Measurements from ENCODE around the gene ADISSP.
A peak's percentile ranks its signal among the peaks of the same experiment; 100 is the strongest.

Gene ADISSP

DNA sequence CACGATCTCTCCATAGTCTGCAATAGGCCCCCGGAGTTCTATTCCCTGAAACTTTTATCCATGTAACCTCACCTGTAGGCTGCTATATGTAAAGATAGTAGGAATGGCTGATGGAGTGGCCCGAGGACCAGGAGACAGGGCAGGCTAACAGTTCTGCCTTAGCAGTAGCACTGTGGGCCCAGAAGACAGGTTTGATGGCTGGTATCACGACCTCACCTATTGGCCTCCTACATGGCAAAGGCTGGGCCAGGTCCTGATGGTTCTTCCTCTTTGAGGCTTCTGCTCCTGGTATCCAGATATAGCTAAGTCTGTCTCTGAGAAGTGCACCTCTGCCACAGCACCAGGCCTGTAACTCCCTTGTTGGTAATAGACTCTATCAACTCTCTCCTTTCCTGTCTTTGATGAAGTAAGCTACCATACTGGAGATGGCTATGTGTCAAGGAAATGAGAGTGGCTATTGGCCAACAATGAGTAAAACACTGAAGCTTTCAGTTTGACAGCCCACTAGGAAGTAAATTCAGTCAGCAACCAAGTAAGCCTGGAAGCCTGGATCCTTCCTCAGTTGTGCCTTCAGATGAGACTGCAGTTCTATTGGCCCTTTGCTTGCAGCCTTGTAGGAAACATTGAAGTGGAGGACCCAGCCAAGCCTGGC lies 8.0 kb upstream of the ADISSP start:
- Mint-ChIP-seq H3K9me3 (no peaks in the 10 kb centered on the region), H3K27me3 (no peaks in the 10 kb centered on the region), H3K27ac (no peak overlapping the region), H3K4me3 (no peak overlapping the region), H3K36me3 (no peaks in the 10 kb centered on the region), H3K4me1 (peaks cover 25% of the 10 kb centered on the region)

DNA sequence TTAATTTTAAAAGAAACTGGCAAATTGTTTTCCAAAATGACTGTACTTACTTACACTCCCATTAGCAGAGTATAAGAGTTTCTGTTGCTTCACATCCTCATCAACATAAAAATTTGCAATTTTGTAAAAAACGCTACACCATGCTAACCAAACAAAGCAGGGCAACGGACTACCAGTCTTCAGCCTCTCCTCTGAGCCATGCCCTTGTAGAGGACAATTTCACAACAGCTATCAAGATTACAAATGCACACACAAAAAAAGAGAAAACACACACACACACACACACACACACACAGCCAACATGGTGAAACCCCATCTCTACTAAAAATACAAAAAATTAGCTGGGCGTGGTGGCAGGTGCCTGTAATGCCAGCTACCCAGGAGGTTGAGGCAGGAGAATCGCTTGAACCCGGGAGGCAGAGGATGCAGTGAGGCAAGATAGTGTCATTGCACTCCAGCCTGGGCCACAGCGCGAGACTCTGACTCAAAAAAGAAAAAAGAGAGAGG lies 4.1 kb upstream of the ADISSP start:
- no peak overlapping the region for H3K4me3 Mint-ChIP-seq
- peaks cover 13% of the 10 kb centered on the region for H3K4me1 Mint-ChIP-seq
- H3K36me3 Mint-ChIP-seq: no peaks in the 10 kb centered on the region
- H3K27ac Mint-ChIP-seq: no peak overlapping the region
- no peaks in the 10 kb centered on the region for H3K27me3 Mint-ChIP-seq
- H3K9me3 Mint-ChIP-seq: no peaks in the 10 kb centered on the region

DNA sequence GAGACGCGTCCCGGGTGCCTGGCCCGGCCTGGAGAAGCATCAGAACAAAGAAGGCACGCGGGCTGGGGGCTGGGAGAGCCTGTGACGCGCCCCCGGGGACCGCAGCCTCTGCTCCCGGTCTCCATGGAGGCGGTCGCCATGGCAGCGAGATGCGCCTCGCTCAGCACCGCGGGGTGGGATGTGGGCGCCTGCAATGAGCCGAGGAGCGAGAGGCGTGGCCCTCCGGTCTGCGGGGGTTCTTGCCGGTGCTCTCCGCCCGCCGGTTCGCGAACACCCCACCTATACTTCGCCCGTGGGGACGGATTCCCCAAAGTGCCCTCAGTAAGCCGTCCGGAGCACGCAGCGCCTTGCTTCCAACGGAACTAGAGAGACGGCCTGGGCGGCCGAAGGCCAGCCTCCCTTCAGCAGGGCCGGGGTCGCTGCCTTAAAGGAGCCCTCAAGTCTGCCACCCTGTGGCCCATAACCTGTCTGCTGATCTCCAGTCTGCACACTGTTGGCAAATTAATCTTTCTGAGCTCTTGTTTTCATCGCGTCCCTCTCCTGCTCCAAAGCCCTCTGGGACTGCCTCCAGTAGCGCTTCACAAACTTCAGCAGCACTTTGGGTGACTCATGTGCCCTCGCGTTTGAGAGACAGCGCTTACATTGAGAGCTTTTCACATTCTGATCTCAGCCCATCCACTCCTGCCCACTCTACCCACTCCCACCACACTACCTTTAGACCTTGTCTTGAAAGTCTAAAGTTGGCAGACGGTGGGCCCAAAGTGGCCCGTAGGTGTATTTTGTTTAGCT lies 983 bp upstream of the ADISSP start:
- H3K27me3 Mint-ChIP-seq: no peaks in the 10 kb centered on the region

DNA sequence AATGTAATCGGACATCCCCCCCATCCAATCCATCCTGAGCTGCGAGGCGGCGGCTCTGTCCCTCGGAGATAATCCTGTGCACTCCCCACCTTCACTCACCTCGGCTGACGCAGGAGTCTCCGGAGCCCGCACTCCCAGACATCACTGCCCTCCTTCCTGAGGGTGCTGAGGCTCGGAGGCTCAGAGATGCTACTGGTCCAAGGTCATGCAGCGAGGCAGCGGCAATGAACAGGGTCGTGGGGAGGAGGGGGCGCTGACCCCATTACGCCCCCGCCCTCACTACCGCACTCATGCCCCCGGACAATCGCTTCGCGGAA lies 485 bp downstream of the ADISSP start:
- Mint-ChIP-seq H3K4me1 (peaks cover 20% of the 10 kb centered on the region), H3K4me3 (peak overlapping the region; percentile 92), H3K27ac (no peak overlapping the region), H3K27me3 (no peaks in the 10 kb centered on the region), H3K36me3 (no peaks in the 10 kb centered on the region), H3K9me3 (no peaks in the 10 kb centered on the region)

More for the DNA sequence above, 983 bp upstream of the ADISSP start:
- no peaks in the 10 kb centered on the region for H3K36me3 Mint-ChIP-seq
- peak overlapping the region; percentile 96 for H3K27ac Mint-ChIP-seq
- peak overlapping the region; percentile 92 for H3K4me3 Mint-ChIP-seq
- no peaks in the 10 kb centered on the region for H3K9me3 Mint-ChIP-seq
- H3K4me1 Mint-ChIP-seq: peaks cover 20% of the 10 kb centered on the region

DNA sequence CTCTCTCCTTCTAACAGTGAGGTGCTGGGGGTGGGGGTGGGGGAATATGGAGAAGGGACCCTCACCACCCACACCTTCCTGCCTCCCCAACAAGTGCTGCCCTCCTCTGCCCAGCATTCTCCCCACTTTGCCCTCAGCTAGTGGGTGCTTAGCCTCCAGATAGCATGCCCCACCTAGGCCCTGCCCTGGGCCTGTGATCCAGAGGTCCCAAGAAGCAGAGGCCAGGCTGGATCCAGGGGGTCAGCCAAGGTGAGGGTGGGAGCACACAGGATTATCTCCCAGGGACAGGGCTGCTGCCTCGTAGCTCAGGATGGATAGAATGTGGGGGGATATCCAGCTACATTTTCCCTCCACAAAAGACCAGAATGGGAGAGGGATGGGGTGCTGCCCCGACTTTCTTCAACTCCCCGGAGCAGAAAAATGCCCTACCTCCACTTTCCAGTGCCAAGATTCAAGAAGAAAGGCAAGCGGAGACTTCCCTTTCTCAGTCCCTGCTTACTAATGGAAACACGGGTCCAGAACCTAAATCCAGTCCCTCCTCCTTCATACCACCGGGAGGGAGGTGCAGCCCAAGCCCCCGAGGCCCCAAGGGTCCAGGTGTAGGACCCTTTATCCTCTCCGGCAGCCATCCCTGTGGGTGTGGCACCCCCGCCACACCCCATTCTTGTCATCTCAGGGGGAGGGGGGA lies 987 bp downstream of the ADISSP start:
- Mint-ChIP-seq H3K36me3 (no peaks in the 10 kb centered on the region), H3K4me3 (peak overlapping the region; percentile 92), H3K27me3 (no peaks in the 10 kb centered on the region), H3K27ac (no peak overlapping the region), H3K4me1 (peaks cover 20% of the 10 kb centered on the region), H3K9me3 (no peaks in the 10 kb centered on the region)

DNA sequence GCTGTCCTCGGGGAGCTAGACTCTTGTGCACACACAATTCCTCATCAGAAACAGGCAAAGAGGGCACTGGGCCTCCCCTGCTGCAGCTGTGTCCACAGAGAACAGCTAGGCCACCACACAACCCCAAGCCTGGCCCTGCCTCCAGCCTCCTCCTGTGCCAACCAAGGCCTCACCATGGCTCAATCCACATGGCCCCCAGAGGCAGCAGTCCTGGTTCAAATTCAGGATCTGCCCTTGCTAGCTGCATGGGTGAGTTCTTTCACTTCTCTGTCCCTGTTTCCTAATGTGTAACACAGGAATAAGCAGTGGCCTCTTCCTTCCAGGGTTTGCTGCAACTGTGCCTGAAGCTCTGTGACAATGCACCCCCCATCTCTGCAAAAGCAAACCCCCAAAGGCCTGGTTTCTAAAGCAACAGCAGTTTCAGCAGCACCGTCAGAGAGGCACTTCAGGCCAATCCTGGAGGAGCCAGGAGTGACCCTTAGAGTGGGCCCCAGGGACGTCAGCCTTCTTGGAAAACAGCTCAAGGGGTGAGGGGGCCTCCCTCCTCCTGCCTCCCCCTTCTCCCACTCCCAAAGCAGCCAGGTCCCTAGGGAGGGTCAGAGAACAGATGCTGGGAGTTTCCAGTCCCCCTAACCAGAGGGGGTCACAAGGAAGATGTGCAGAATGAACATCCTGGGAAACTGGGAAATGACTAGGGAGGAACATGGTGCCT lies 2.2 kb downstream of the ADISSP start:
- Mint-ChIP-seq H3K4me1 (peaks cover 20% of the 10 kb centered on the region), H3K4me3 (peak overlapping the region; percentile 92), H3K9me3 (no peaks in the 10 kb centered on the region), H3K27ac (peak overlapping the region; percentile 8), H3K36me3 (no peaks in the 10 kb centered on the region), H3K27me3 (no peaks in the 10 kb centered on the region)

DNA sequence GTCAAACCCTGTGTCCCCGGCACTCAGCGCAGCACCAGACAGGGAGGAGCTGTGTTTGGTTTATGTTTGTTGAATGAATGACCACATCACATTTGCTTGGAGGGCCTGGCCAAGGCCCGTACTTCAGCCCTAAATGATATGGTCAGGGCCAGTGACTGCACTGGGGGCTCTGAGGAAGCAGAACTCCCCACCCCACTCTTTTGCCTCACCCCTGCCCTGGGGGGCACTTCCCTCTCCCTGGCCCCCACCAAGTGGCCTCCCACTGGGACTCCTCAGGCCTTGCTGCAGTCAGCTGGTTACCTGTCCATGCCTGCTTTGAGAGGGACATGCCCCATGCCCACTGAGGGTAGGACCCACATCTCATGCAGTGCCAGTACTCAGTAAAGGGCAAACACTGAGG lies 2.9 kb downstream of the ADISSP start:
- H3K4me1 Mint-ChIP-seq: peaks cover 20% of the 10 kb centered on the region
- no peaks in the 10 kb centered on the region for H3K9me3 Mint-ChIP-seq
- no peak overlapping the region for H3K4me3 Mint-ChIP-seq
- no peaks in the 10 kb centered on the region for H3K36me3 Mint-ChIP-seq
- no peaks in the 10 kb centered on the region for H3K27me3 Mint-ChIP-seq
- no peak overlapping the region for H3K27ac Mint-ChIP-seq

DNA sequence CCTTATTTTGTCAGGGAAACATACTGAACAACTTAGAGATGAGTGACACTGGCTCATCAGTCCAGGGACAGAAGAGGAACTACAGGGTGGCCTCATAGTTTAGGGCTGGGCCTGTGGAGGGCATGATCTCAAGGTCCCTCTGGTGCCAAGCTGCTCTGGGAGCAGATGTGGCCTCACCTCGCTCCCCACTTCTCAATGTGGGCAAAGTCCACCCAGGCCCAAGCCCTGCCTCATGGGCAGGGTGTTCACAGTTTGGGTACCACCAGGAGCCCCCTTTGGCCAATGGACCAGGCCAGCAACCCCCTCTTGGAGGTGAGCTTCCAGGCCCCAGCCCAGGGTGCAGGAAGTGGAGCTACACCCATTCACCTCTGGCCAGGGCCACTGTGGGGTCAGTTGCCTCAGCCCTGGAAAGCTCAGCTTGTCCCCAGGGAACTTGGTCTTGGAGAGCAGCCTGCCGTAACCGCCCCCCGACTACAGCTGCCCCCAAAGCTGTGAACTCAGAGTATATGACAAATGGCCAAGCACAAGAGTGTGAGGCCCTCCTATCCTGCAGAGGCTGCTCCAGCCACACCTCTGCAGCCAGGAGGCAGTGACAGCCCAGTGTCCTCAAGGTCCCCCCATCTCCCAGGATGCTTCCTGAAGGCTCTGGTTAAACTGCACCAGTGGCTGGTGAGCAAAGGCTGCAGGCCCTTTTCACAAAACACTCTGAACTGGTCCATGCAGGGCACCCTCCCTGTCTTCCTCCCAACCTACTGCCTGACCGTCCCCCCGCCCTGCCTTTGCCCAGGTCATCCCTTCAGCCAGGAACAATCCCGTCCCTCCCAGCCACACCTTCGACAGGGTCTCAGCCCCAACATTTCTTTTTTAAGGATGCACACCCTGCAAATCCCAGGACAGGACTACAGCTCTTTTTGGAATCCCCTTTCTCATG lies 3.6 kb downstream of the ADISSP start:
- Mint-ChIP-seq H3K4me1 (peaks cover 17% of the 10 kb centered on the region), H3K27me3 (no peaks in the 10 kb centered on the region), H3K36me3 (no peaks in the 10 kb centered on the region), H3K9me3 (no peaks in the 10 kb centered on the region), H3K4me3 (no peak overlapping the region), H3K27ac (no peak overlapping the region)

DNA sequence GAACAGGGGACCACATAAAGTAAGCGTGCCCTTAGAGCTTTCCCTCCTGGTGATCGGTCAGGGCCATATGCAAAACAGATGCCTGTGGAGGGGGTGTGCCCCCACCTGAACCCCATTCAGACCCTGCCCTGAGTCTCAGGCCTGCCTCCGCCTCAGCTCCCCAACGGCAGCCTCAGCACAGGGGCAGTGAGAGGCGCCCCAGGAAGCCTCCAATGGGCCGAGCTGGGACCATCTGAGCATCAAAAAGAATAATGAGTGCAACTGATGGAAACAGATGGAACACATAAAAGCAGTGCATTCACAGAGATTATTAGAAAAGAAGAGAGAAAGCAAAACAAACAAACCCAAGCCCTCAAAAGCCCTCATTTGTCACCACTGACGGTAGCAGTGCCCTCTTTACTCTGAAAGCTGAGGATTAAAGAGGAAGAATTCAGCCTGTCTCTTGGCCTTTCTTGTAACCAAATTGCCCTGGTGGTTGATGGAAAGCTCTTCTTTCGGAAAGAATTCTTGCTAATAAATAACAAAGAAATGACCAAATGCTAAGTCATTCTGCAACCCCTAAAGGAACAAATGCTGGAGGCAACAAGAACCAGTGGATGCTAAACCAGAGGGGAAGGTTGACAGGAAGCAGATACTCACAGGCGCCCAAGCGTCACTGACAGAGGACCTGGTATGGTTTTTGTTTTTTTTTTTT lies 6.8 kb downstream of the ADISSP start:
- no peaks in the 10 kb centered on the region for H3K9me3 Mint-ChIP-seq
- no peak overlapping the region for H3K4me3 Mint-ChIP-seq
- no peaks in the 10 kb centered on the region for H3K4me1 Mint-ChIP-seq
- H3K27ac Mint-ChIP-seq: no peak overlapping the region
- H3K27me3 Mint-ChIP-seq: no peaks in the 10 kb centered on the region
- peaks cover 3% of the 10 kb centered on the region for H3K36me3 Mint-ChIP-seq

DNA sequence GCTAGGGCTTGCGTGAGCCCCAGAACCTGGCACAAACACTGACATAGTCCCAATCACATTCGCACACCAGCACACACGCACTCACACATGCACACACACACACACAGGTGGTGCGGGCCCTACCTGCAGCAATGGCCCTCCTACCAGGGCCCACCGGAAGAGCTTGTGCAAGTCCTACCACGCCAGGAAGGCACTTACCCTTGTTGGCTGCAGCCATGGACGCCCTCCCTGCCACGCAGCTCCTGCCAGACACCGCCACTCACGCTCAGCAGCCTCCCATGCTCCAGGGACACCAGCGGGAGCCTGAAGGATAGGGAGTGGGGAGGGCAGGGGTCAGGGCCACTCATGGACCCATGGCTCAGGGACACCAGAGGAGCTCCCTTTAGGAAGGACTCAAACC lies 7.7 kb downstream of the ADISSP start:
- Mint-ChIP-seq H3K9me3 (no peaks in the 10 kb centered on the region), H3K27ac (peak overlapping the region; percentile 49)

DNA sequence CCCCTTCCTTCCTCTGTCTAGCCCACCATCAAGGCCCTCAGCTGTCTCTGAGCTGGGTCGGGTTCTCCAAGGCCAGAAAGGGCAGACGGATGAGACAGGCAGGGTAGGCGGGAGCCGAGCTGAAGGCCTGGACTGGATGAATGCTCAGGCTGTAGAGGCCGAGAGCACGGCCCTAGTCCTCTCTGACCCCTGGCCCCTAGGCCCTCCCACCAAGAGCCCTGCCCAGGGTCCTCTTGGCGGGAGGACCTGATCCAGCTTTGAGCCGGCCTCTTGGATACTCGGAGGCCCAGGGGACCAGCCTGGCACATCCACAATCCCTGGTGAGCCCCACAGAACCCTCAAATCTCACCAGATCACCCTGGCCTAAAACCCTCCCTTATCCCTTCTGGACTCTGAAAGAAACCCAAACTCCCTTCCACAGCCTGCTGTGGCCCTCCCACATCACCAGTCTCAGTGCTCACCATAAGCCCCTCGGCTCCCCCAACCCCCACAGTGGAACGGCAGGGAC lies 8.2 kb downstream of the ADISSP start:
- Mint-ChIP-seq H3K27ac (peak overlapping the region; percentile 49), H3K4me3 (no peak overlapping the region), H3K36me3 (peaks cover 3% of the 10 kb centered on the region), H3K27me3 (no peaks in the 10 kb centered on the region), H3K4me1 (no peaks in the 10 kb centered on the region), H3K9me3 (no peaks in the 10 kb centered on the region)

More for the DNA sequence above, 7.7 kb downstream of the ADISSP start:
- Mint-ChIP-seq H3K4me1 (no peaks in the 10 kb centered on the region), H3K36me3 (peaks cover 3% of the 10 kb centered on the region), H3K27me3 (no peaks in the 10 kb centered on the region), H3K4me3 (no peak overlapping the region)

DNA sequence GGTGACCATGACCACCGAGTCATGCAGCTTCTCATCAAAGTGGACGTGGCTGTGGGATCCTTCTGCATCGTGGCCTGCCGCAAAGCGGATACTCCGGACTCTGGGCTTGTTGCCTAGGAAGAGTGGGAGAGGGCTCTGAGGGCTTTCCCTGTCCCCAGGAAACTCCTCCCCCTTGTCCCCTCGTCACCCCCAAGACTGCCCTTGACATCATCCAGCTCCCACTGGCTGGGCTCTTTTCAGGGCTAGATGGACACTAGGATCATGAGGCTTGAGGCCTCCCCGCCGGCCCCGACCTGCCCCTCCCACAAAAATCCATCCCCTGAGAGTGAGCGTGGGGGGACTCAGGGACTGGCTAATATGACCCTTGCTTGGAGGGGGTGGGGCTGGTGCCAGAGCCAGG lies 9.0 kb downstream of the ADISSP start:
- no peaks in the 10 kb centered on the region for H3K27me3 Mint-ChIP-seq
- no peak overlapping the region for H3K4me3 Mint-ChIP-seq
- peaks cover 3% of the 10 kb centered on the region for H3K36me3 Mint-ChIP-seq
- no peaks in the 10 kb centered on the region for H3K4me1 Mint-ChIP-seq
- H3K27ac Mint-ChIP-seq: no peak overlapping the region
- H3K9me3 Mint-ChIP-seq: no peaks in the 10 kb centered on the region

DNA sequence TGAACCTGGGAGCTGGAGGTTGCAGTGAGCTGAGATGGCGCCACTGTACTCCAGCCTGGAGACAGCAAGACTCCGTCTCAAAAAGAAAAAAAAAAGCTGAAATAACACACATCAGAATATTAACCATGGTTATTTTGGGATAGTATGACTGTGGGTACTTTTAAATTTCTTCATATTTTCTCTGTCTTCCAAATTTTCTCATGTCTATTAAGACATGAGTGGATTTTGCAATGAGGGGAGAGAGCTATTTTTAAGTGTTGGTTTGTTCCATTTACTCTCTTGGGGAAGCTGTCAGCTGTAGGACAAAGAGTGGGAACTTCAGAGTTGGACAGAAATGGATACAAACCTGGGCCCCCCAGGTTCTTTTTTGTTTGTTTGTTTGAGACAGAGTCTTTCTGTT lies 10.3 kb downstream of the ADISSP start:
- Mint-ChIP-seq H3K4me3 (no peak overlapping the region), H3K27ac (no peak overlapping the region), H3K4me1 (peaks cover 3% of the 10 kb centered on the region), H3K27me3 (no peaks in the 10 kb centered on the region), H3K9me3 (no peaks in the 10 kb centered on the region), H3K36me3 (peaks cover 3% of the 10 kb centered on the region)

DNA sequence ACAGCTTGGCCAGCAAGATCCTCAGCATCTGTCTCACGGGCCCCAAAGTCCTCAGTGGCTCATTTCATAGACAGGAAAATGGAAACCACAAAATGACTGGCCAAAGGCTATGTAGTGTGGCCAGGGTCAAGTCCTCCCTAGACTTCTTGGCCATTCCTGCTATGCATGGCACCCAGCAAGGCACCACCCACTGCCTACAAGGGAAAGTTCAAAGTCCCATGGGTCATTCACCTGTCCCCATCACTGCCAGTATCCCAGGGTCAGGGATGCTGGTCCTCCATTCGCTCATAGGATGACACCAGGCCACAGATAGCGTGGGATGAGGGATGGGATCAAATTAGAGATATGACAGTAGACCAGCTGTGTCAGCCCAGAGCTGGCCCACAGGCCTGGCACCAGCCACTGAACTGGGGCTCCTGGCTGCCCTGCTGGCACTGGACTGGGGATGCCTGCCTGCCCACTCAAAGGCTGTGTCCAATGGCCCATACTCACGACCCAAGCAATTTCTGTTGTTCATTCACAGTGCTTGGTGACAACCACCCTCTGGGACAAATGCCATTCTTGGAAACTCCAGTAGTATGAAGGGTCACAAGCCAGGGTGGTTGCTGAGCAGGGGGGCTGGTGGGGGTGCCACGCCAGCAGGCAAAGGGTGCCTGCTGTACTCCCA lies 11.6 kb downstream of the ADISSP start:
- Mint-ChIP-seq H3K27ac (no peak overlapping the region), H3K4me3 (no peak overlapping the region), H3K4me1 (peaks cover 8% of the 10 kb centered on the region), H3K27me3 (no peaks in the 10 kb centered on the region), H3K36me3 (peaks cover 3% of the 10 kb centered on the region), H3K9me3 (no peaks in the 10 kb centered on the region)

Data from activated naive CD4-positive, alpha-beta T cell treated with anti-CD3 and anti-CD28 coated beads, Interleukin-2, amount 50 U/mL, for 24 hours (primary cell).